CD4-positive, alpha-beta T cell treated with Interleukin-15 for 1 hour (primary cell): ENCODE results near the gene CDC42BPA.

Experiments used
- DNase-seq: peaks from one replicate; pipeline ENCODE4 v3.0.0-alpha.2; 2020

CDC42BPA gene

GRCh38 chr1:226977643-226978431 is 340.5 kb downstream of the CDC42BPA start:
- DNase-seq, result no peak

GRCh38 chr1:226976978-226977642 is 341.2 kb downstream of the CDC42BPA start:
- no peak for DNase-seq

GRCh38 chr1:226976276-226976977 is 341.9 kb downstream of the CDC42BPA start:
- no peak for DNase-seq

GRCh38 chr1:226975259-226976250 is 342.7 kb downstream of the CDC42BPA start:
- DNase-seq, result no peak

GRCh38 chr1:226974544-226975258 is 343.6 kb downstream of the CDC42BPA start:
- DNase-seq, result no peak

GRCh38 chr1:226973898-226974543 is 344.3 kb downstream of the CDC42BPA start:
- no peak for DNase-seq

GRCh38 chr1:226973371-226973897 is 344.9 kb downstream of the CDC42BPA start:
- no peak for DNase-seq

- DNase-seq, result no peak
These were observed 345.4 kb downstream of the CDC42BPA start for GRCh38 chr1:226972931-226973330.

- DNase-seq, result no peak
These were observed 346.5 kb downstream of the CDC42BPA start for GRCh38 chr1:226971765-226972164.

GRCh38 chr1:226967665-226968064 is 350.6 kb downstream of the CDC42BPA start:
- DNase-seq, result no peak

- no peak for DNase-seq
These were observed 351.6 kb downstream of the CDC42BPA start for GRCh38 chr1:226966683-226967082.

GRCh38 chr1:226965581-226966440 is 352.5 kb downstream of the CDC42BPA start:
- DNase-seq, result no peak

GRCh38 chr1:226964611-226965486 is 353.4 kb downstream of the CDC42BPA start:
- no peak for DNase-seq

- no peak for DNase-seq
These were observed 354.2 kb downstream of the CDC42BPA start for GRCh38 chr1:226964068-226964425.

GRCh38 chr1:226962421-226963391 is 355.6 kb downstream of the CDC42BPA start:
- DNase-seq, result no peak

GRCh38 chr1:226960944-226961765 is 357.1 kb downstream of the CDC42BPA start:
- DNase-seq, result no peak

- no peak for DNase-seq
These were observed 358.0 kb downstream of the CDC42BPA start for GRCh38 chr1:226960256-226960655.
